Testis (tissue), 3 donors: Measurements from ENCODE around the gene SMC1B. TPM values are rescaled to one million over a fixed set of nuclear protein-coding genes. Genes with fewer than 3 reads are reported as not detected.

Experiments
- DNase-seq: peaks from one replicate; pipeline ENCODE4 v3.0.0-alpha.2; 2019
- H3K27ac ChIP-seq, 2 donors: fragments of 200-600 bp; sonication (generic); one replicate each; pipeline ENCODE4 v1.5.1; 2019
- H3K27me3 ChIP-seq: fragments of 200-600 bp; sonication (generic); one replicate; pipeline ENCODE4 v1.5.1; 2019
- H3K36me3 ChIP-seq: fragments of 200-600 bp; sonication (generic); one replicate; pipeline ENCODE4 v1.5.1; 2017; ENCODE audit warnings: low read depth; ENCODE audit errors: missing control alignments
- H3K4me1 ChIP-seq: fragments of 200-600 bp; sonication (generic); one replicate; pipeline ENCODE4 v1.5.1; 2019
- H3K4me3 ChIP-seq, 2 donors: fragments of 200-600 bp; sonication (generic); one replicate each; pipeline ENCODE4 v1.5.1; 2017 to 2019
- H3K9me3 ChIP-seq: fragments of 200-600 bp; sonication (generic); one replicate; pipeline ENCODE4 v1.5.1; 2017
- POLR2A ChIP-seq: fragments of 450-650 bp; IDR thresholded peaks from one replicate; pipeline ENCODE4 v1.6.1; 2017; ENCODE audit warnings: antibody characterized with exemption, mild to moderate bottlenecking, moderate library complexity
- WGBS, 2 donors: methylation state at CpG; one replicate each; pipeline ENCODE4 v1.1.5; 2018; 5-methylcytosine and 5-hydroxymethylcytosine counted together
- intact Hi-C: fragments of 100-400 bp; cut with DNase I; formaldehyde crosslinking; loops from one replicate; pipeline ENCODE4 v1.15.1; 2023; ENCODE audit warnings: low total_unique reads
- polyA plus RNA-seq: library from polyadenylated mRNA; stranded (reverse); fragments of 350-450 nt; fragmentation: Illumina TruSeq; extraction: RNeasy Lipid Tissue Mini Kit (QIAGEN cat#74804); gene quantifications from one replicate; pipeline ENCODE4 v1.2.3, GENCODE V29; 2014; ENCODE audit warnings: low read depth, low replicate concordance; ENCODE audit not compliant: insufficient read depth
- total RNA-seq, 2 donors: library from RNA; depleted of rRNA; stranded (reverse); fragments of >200 nt; gene quantifications; one replicate each; pipeline ENCODE4 v1.2.3, GENCODE V29; 2016
- TF ChIP-seq, protein P1 (sequence below), 3 experiments: fragments of 450-650 bp in 2 of 3; fragments of 200-600 bp in 1 of 3; sonication (generic) in 1 of 3; IDR thresholded peaks; one replicate each; pipeline ENCODE4 v1.5.1; 2016 to 2019; ENCODE audit warnings: antibody characterized with exemption in 3 of 3, mild to moderate bottlenecking in 2 of 3, moderate library complexity in 1 of 3

SMC1B gene
- total and polyA plus RNA-seq, 3 donors from 2014 or later: 10.1 to 46.8 (median 24.7) TPM

DNA sequence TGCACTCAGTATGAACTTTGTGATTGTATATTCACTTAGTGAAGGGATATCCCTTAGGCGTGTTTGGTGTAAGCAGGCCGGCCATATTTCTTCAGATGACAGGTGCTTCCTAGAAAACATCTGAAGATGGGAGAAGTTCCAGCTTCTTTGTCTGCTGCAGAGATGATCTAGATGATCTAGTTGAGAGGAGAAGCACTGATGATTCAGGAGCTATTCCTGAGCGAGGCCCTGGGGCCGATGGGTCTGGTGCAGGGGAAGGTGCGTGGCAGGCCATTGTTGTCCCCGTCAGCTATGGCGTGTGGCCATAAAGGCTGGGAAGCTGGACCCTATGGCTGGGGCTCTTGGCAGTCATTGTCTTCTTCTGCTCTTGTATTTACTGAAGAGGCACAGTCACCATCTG lies 89.7 kb downstream of the SMC1B start:
- intact Hi-C loops: no loop called here
- Histone ChIP-seq H3K9me3 (no peaks in the 10 kb centered on the region), H3K36me3 (no peaks in the 10 kb centered on the region), H3K4me1 (peaks cover 12% of the 10 kb centered on the region), H3K4me3 (no peak overlapping the region), H3K27ac (no peak overlapping the region), H3K27me3 (no peaks in the 10 kb centered on the region)
- WGBS, 2 donors: 85 to 88% methylated on average over 7 of the region's 7 CpGs
- DNase-seq: no peak
- TF ChIP-seq, protein P1, sequence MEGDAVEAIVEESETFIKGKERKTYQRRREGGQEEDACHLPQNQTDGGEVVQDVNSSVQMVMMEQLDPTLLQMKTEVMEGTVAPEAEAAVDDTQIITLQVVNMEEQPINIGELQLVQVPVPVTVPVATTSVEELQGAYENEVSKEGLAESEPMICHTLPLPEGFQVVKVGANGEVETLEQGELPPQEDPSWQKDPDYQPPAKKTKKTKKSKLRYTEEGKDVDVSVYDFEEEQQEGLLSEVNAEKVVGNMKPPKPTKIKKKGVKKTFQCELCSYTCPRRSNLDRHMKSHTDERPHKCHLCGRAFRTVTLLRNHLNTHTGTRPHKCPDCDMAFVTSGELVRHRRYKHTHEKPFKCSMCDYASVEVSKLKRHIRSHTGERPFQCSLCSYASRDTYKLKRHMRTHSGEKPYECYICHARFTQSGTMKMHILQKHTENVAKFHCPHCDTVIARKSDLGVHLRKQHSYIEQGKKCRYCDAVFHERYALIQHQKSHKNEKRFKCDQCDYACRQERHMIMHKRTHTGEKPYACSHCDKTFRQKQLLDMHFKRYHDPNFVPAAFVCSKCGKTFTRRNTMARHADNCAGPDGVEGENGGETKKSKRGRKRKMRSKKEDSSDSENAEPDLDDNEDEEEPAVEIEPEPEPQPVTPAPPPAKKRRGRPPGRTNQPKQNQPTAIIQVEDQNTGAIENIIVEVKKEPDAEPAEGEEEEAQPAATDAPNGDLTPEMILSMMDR (IDR thresholded peaks at IDR 0.05): no peak
- TF ChIP-seq POLR2A: no peak

DNA sequence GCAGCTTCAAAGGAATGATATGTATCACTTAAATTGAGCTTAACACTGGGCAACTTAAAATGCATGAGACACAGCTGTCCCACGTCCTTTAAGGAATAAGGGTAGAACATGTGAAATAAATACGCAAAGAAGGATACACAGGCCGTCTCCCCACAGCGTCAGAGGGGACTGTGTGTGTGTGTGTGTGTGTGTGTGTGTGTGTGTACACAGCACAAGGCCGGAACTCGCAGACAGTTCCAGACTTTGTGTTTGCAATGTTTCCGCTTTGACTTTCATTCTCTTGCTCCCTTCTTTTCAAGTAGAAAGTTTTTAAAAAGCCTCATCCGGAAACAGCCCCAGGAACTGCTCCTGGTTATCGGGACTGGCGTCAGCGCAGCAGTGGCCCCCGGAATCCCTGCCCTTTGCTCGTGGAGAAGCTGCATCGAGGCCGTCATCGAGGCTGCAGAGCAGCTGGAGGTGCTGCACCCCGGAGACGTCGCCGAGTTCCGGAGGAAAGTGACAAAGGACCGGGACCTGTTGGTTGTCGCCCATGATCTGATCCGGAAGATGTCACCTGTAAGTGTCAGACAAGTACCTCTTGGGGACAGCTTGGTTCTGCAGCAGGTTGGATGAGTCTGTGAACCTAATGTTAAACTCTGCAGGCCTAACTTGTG lies 90.4 kb downstream of the SMC1B start:
- 94 to 95% methylated on average over 24 of the region's 24 CpGs for WGBS, 2 donors
- Histone ChIP-seq H3K4me3 (no peak overlapping the region), H3K27ac (no peak overlapping the region), H3K36me3 (no peaks in the 10 kb centered on the region), H3K4me1 (peaks cover 19% of the 10 kb centered on the region), H3K9me3 (no peaks in the 10 kb centered on the region), H3K27me3 (no peaks in the 10 kb centered on the region)
- DNase-seq: no peak
- intact Hi-C loops: no loop called here
- TF ChIP-seq, protein P1 (IDR thresholded peaks at IDR 0.05): no peak
- no peak for TF ChIP-seq POLR2A

DNA sequence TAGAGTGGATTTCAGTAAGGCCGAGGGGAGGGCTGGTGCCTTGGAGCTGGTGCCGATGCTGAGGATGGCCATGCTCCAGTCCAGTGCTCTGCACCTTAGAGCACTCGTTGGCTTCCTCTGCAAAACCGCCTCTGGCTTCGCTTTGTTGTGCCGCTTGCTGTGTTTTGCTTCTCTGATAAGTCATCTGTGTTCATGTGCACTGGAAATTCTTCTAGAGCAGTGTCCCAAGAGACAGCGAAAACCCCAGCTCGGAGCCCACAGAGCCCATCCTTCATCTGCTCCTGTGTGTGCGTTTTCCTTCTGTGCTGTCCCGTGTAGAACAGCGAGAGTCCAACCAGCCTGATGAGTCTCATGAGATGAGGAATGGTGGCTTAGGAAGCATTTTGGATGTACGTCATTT lies 91.6 kb downstream of the SMC1B start:
- H3K9me3 ChIP-seq: no peaks in the 10 kb centered on the region
- no peak for TF ChIP-seq POLR2A
- TF ChIP-seq, protein P1 (IDR thresholded peaks at IDR 0.05): no peak
- DNase-seq: no peak
- intact Hi-C loops: no loop called here
- WGBS, 2 donors: 76 to 83% methylated on average over 12 of the region's 12 CpGs
- H3K27me3 ChIP-seq: no peaks in the 10 kb centered on the region
- no peak overlapping the region for H3K27ac ChIP-seq
- no peak overlapping the region for H3K4me3 ChIP-seq
- H3K36me3 ChIP-seq: no peaks in the 10 kb centered on the region
- H3K4me1 ChIP-seq: peaks cover 25% of the 10 kb centered on the region

DNA sequence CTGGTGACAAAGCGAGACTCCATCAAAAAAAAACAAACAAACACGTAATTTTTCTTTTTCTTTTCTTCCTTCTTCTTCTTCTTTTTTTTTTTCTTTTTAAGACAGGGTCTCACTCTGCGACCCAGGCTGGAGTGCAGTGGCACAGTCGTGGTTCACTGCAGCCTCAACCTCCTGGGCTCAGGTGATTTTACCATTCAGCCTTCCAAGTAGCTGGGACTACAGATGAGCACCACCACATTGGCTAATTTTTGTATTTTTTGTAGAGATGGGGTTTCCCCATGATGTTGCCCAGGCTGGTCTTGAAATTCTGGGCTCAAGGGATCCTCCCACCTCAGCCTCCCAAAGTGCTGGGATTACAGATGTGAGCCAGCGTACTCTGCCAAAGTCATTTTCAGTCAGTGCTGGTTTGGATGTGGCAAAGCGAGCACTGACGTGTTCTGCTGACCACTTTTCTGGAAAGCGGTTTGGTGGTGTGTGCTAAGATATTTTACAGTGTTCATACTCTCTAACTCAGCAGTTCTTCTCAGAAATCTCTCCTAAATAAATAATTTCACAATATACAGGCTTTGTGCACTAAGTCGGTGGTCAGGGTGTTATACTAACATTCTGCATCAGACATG lies 92.9 kb downstream of the SMC1B start:
- H3K4me1 ChIP-seq: peaks cover 31% of the 10 kb centered on the region
- H3K27me3 ChIP-seq: no peaks in the 10 kb centered on the region
- no peak for DNase-seq
- H3K27ac ChIP-seq: peak overlapping the region; percentile 78 to 89
- intact Hi-C loops: no loop called here
- WGBS, 2 donors: 80 to 82% methylated on average over 9 of the region's 9 CpGs
- no peaks in the 10 kb centered on the region for H3K36me3 ChIP-seq
- no peaks in the 10 kb centered on the region for H3K9me3 ChIP-seq
- TF ChIP-seq POLR2A: no peak
- TF ChIP-seq, protein P1 (IDR thresholded peaks at IDR 0.05): no peak
- no peak overlapping the region for H3K4me3 ChIP-seq

DNA sequence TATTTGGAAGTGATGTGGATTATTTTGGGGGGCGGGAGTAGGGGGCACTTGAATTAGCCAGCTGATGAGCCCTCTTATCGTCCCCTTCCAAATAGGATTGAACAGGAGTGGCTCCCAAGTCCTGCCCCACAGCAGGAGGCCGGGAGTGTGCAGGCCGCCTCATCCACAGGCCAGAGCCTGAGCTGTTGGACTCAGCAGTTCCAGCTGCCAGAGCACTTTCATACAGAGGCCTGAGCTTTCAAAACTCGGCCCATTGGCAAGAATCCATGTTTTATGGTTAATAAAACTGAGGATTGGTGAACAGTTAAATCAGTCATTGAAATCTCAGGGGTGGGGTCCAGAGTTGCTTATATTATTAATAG lies 94.1 kb downstream of the SMC1B start:
- Histone ChIP-seq H3K27ac (peak overlapping the region; percentile 78 to 89), H3K36me3 (no peaks in the 10 kb centered on the region), H3K4me1 (peaks cover 32% of the 10 kb centered on the region), H3K4me3 (no peak overlapping the region), H3K9me3 (no peaks in the 10 kb centered on the region), H3K27me3 (no peaks in the 10 kb centered on the region)
- peak; percentile 50 for DNase-seq
- WGBS, 2 donors: 47 to 81% methylated on average over 5 of the region's 5 CpGs
- TF ChIP-seq POLR2A: no peak
- TF ChIP-seq, protein P1 (IDR thresholded peaks at IDR 0.05): no peak
- intact Hi-C loops: no loop called here
